Measurements from ENCODE around the gene AGXT. TPM values are rescaled to one million over a fixed set of nuclear protein-coding genes. Genes with fewer than 3 reads are reported as not detected.

Gene AGXT
- total RNA-seq, 1 experiment from 2014 or later = not detected

GRCh38 chr2:240895656-240896388 is 27.2 kb downstream of the AGXT start, which contains the start of gene MAB21L4:
Gene MAB21L4 (minus strand): TSS chr2:240896156. CDS start chr2:240895997, 159 bp downstream.
- no peak within 1 kb of the TSS for H3K4me3 ChIP-seq (ENCODE audit: low read depth, low read length, poor library complexity, severe bottlenecking)
- ChIA-PET POLR2A (ENCODE audit: low non-redundant PET) (no interaction called here), CTCF (no interaction called here)
- BruUV-seq (replicated peaks) = no TSS peak
- no peaks in the 10 kb centered on the region for H3K9me3 ChIP-seq (ENCODE audit: low read depth, low read length, poor library complexity, severe bottlenecking)
- H3K4me1 ChIP-seq (ENCODE audit: insufficient read depth, low read length, poor library complexity, severe bottlenecking) = no peaks in the 10 kb centered on the region
- no peaks in the 10 kb centered on the region for H3K36me3 ChIP-seq (ENCODE audit: insufficient read depth, low read length, poor library complexity, severe bottlenecking)
- H3K27ac ChIP-seq (ENCODE audit: low read depth, low read length, poor library complexity, severe bottlenecking) = no peak within 1 kb of the TSS
- no peaks in the 10 kb centered on the region for H3K27me3 ChIP-seq (replicated peaks; ENCODE audit: insufficient read depth, low read depth, low read length, poor library complexity)
- TF ChIP-seq EZH2 (IDR thresholded peaks at IDR 0.05; ENCODE audit: borderline replicate concordance, low read depth, low read length, poor library complexity, severe bottlenecking) = no peak
- TF ChIP-seq CTCF (conservative IDR thresholded peaks at IDR 0.05; ENCODE audit: low read depth, low read length) = no peak
- intact Hi-C loops (cut with micrococcal nuclease; ENCODE audit: unreplicated experiment) = no loop called here
- no peak for DNase-seq (ENCODE audit: low spot score)

DNA sequence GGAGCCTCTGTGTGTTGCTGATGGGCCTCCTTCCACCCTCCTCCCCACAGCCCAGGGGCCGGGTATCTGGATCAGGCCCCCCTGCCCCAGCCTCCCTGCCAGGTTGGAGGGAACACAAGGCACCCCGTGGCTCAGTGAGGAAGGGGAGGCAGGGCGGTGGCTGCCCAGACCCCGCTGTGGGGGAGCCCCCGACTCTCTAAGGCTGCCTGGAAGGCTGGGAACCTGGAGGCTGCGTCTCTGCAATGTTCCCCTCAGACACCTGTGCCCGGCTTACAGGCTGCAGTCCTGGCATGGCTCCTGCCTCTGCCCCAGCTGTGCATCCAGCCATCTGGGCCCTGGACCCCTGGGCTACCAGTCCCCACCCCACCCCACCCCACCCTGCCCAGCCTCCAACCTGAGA is 27.8 kb downstream of the AGXT start:
- DNase-seq (ENCODE audit: low spot score) = no peak
- CTCF ChIA-PET = no interaction called here
- POLR2A ChIA-PET (ENCODE audit: low non-redundant PET) = no interaction called here
- Histone ChIP-seq H3K36me3 (ENCODE audit: insufficient read depth, low read length, poor library complexity, severe bottlenecking) (no peaks in the 10 kb centered on the region), H3K27ac (ENCODE audit: low read depth, low read length, poor library complexity, severe bottlenecking) (no peak overlapping the region), H3K9me3 (ENCODE audit: low read depth, low read length, poor library complexity, severe bottlenecking) (no peaks in the 10 kb centered on the region), H3K27me3 (replicated peaks; ENCODE audit: insufficient read depth, low read depth, low read length, poor library complexity) (no peaks in the 10 kb centered on the region), H3K4me1 (ENCODE audit: insufficient read depth, low read length, poor library complexity, severe bottlenecking) (no peaks in the 10 kb centered on the region), H3K4me3 (ENCODE audit: low read depth, low read length, poor library complexity, severe bottlenecking) (no peak overlapping the region)
- intact Hi-C loops (cut with micrococcal nuclease; ENCODE audit: unreplicated experiment) = no loop called here
- no TSS peak for BruUV-seq (replicated peaks)
- TF ChIP-seq EZH2 (IDR thresholded peaks at IDR 0.05; ENCODE audit: borderline replicate concordance, low read depth, low read length, poor library complexity, severe bottlenecking) (no peak), CTCF (conservative IDR thresholded peaks at IDR 0.05; ENCODE audit: low read depth, low read length) (no peak)

GRCh38 chr2:240896871-240897692 is 28.5 kb downstream of the AGXT start:
- Histone ChIP-seq H3K36me3 (ENCODE audit: insufficient read depth, low read length, poor library complexity, severe bottlenecking) (no peaks in the 10 kb centered on the region), H3K27ac (ENCODE audit: low read depth, low read length, poor library complexity, severe bottlenecking) (no peak overlapping the region), H3K4me1 (ENCODE audit: insufficient read depth, low read length, poor library complexity, severe bottlenecking) (no peaks in the 10 kb centered on the region), H3K27me3 (replicated peaks; ENCODE audit: insufficient read depth, low read depth, low read length, poor library complexity) (no peaks in the 10 kb centered on the region), H3K9me3 (ENCODE audit: low read depth, low read length, poor library complexity, severe bottlenecking) (no peaks in the 10 kb centered on the region), H3K4me3 (ENCODE audit: low read depth, low read length, poor library complexity, severe bottlenecking) (no peak overlapping the region)
- ChIA-PET CTCF (no interaction called here), POLR2A (ENCODE audit: low non-redundant PET) (no interaction called here)
- intact Hi-C loops (cut with micrococcal nuclease; ENCODE audit: unreplicated experiment) = no loop called here
- no peak for TF ChIP-seq EZH2 (IDR thresholded peaks at IDR 0.05; ENCODE audit: borderline replicate concordance, low read depth, low read length, poor library complexity, severe bottlenecking)
- no peak for DNase-seq (ENCODE audit: low spot score)
- no TSS peak for BruUV-seq (replicated peaks)
